Endodermal cell (in vitro differentiated cells): ENCODE data around the gene AOPEP. TPM values are rescaled to one million over a fixed set of nuclear protein-coding genes. Genes with fewer than 3 reads are reported as not detected.

Source experiments
- DNase-seq: peaks from one replicate; pipeline ENCODE4 v3.0.0-alpha.2; 2017
- H3K27ac ChIP-seq: 2 replicates; pipeline ENCODE4 v1.5.1; 2013; ENCODE audit warnings: mild to moderate bottlenecking, low read depth, low read length, moderate library complexity
- H3K27me3 ChIP-seq: 2 replicates; pipeline ENCODE4 v1.6.1; 2013; ENCODE audit warnings: mild to moderate bottlenecking, low read length, moderate library complexity; ENCODE audit not compliant: insufficient read depth, control insufficient read depth, poor library complexity, severe bottlenecking
- H3K36me3 ChIP-seq: 2 replicates; pipeline ENCODE4 v1.7.0; 2013; ENCODE audit warnings: mild to moderate bottlenecking, low read length, moderate library complexity; ENCODE audit not compliant: control insufficient read depth, insufficient read depth
- H3K4me1 ChIP-seq: one replicate; pipeline ENCODE4 v1.7.0; 2013; ENCODE audit warnings: low read length; ENCODE audit not compliant: control insufficient read depth, insufficient read depth
- H3K4me3 ChIP-seq: 2 replicates; pipeline ENCODE4 v1.5.1; 2013; ENCODE audit warnings: mild to moderate bottlenecking, low read length, moderate library complexity
- H3K9ac ChIP-seq: 2 replicates; pipeline ENCODE4 v1.6.1; 2013; ENCODE audit warnings: mild to moderate bottlenecking, low read length, moderate library complexity; ENCODE audit not compliant: poor library complexity, severe bottlenecking; ENCODE audit errors: extremely low read depth
- H3K9me3 ChIP-seq: 2 replicates; pipeline ENCODE4 v1.6.1; 2013; ENCODE audit warnings: mild to moderate bottlenecking, low read length, moderate library complexity; ENCODE audit not compliant: control insufficient read depth
- H3K27ac Mint-ChIP-seq: 2 replicates; pipeline ENCODE4 v1.8.0; 2020; ENCODE audit warnings: mixed read lengths
- H3K27me3 Mint-ChIP-seq: 2 replicates; pipeline ENCODE4 v1.8.0; 2021; ENCODE audit warnings: mild to moderate bottlenecking, mixed read lengths; ENCODE audit not compliant: insufficient read depth
- H3K36me3 Mint-ChIP-seq: 2 replicates; pipeline ENCODE4 v1.8.0; 2020; ENCODE audit warnings: low read depth, mixed read lengths
- H3K4me1 Mint-ChIP-seq: 2 replicates; pipeline ENCODE4 v1.8.0; 2020; ENCODE audit warnings: mixed read lengths
- H3K4me3 Mint-ChIP-seq: 2 replicates; pipeline ENCODE4 v1.8.0; 2020; ENCODE audit warnings: mild to moderate bottlenecking, moderate library complexity, mixed read lengths
- H3K9me3 Mint-ChIP-seq: 2 replicates; pipeline ENCODE4 v1.8.0; 2020; ENCODE audit warnings: mild to moderate bottlenecking, mixed read lengths
- CTCF ChIP-seq: fragments of 200-600 bp; sonication (generic); conservative IDR thresholded peaks from 2 replicates; pipeline ENCODE4 v1.5.0; 2021; ENCODE audit warnings: antibody characterized with exemption, mild to moderate bottlenecking
- WGBS, 2 experiments: methylation state at CpG; one replicate each; pipeline versions ENCODE4 v1.1.5 to v1.1.7; 2013; ENCODE audit warnings: missing lambda C conversion rate in 2 of 2, mixed read lengths in 1 of 2; ENCODE audit not compliant: insufficient coverage in 1 of 2, insufficient read length in 1 of 2; 5-methylcytosine and 5-hydroxymethylcytosine counted together
- total RNA-seq, 2 donors: library from RNA; stranded (reverse); fragmentation: NEBNext Ultra II Directional in 1 of 2; extraction: Animal tissue kit (Norgen Biotek cat#: 25700) in 1 of 2; gene quantifications; 2 replicates in 1 of 2; 3 replicates in 1 of 2; pipeline ENCODE4 v1.2.1, GENCODE V29; 2021

Gene AOPEP
- total RNA-seq, 2 donors from 2014 or later = 23.4 to 33.7 TPM

- 95 to 100% methylated on average over 4 to 6 of the region's 6 CpGs for WGBS, 2 experiments
- H3K4me3 Mint-ChIP-seq = no peak overlapping the region
- TF ChIP-seq CTCF = no peak
- H3K4me3 ChIP-seq = no peak overlapping the region
- no peaks in the 10 kb centered on the region for H3K36me3 ChIP-seq
- no peaks in the 10 kb centered on the region for H3K4me1 ChIP-seq
- H3K36me3 Mint-ChIP-seq = peaks cover 4% of the 10 kb centered on the region
- no peak overlapping the region for H3K27ac ChIP-seq
- no peak overlapping the region for H3K9ac ChIP-seq
- H3K4me1 Mint-ChIP-seq = peaks cover 17% of the 10 kb centered on the region
- no peak for DNase-seq
- no peaks in the 10 kb centered on the region for H3K27me3 ChIP-seq
- H3K9me3 ChIP-seq = no peaks in the 10 kb centered on the region
- no peaks in the 10 kb centered on the region for H3K27me3 Mint-ChIP-seq
- no peak overlapping the region for H3K27ac Mint-ChIP-seq
- no peaks in the 10 kb centered on the region for H3K9me3 Mint-ChIP-seq
Observed at GRCh38 chr9:94982211-94982610, 255.7 kb downstream of the AOPEP start.

GRCh38 chr9:94983552-94983951 is 257.1 kb downstream of the AOPEP start:
- Histone ChIP-seq H3K9ac (no peak overlapping the region), H3K27me3 (no peaks in the 10 kb centered on the region), H3K36me3 (no peaks in the 10 kb centered on the region), H3K4me3 (no peak overlapping the region), H3K9me3 (no peaks in the 10 kb centered on the region), H3K27ac (no peak overlapping the region), H3K4me1 (no peaks in the 10 kb centered on the region)
- H3K4me3 Mint-ChIP-seq = no peak overlapping the region
- WGBS, 2 experiments = 98 to 100% methylated on average over 4 to 5 of the region's 6 CpGs
- peaks cover 10% of the 10 kb centered on the region for H3K4me1 Mint-ChIP-seq
- DNase-seq = no peak
- H3K9me3 Mint-ChIP-seq = no peaks in the 10 kb centered on the region
- H3K27me3 Mint-ChIP-seq = no peaks in the 10 kb centered on the region
- no peak for TF ChIP-seq CTCF
- H3K36me3 Mint-ChIP-seq = peaks cover 7% of the 10 kb centered on the region
- H3K27ac Mint-ChIP-seq = no peak overlapping the region

- Mint-ChIP-seq H3K4me1 (peaks cover 12% of the 10 kb centered on the region), H3K36me3 (peaks cover 7% of the 10 kb centered on the region), H3K9me3 (no peaks in the 10 kb centered on the region), H3K27me3 (no peaks in the 10 kb centered on the region), H3K4me3 (no peak overlapping the region), H3K27ac (no peak overlapping the region)
- Histone ChIP-seq H3K9ac (no peak overlapping the region), H3K27me3 (no peaks in the 10 kb centered on the region), H3K27ac (no peak overlapping the region), H3K4me3 (no peak overlapping the region), H3K36me3 (no peaks in the 10 kb centered on the region), H3K9me3 (no peaks in the 10 kb centered on the region), H3K4me1 (no peaks in the 10 kb centered on the region)
- no peak for DNase-seq
- WGBS, 2 experiments = 94 to 97% methylated on average over 8 of the region's 9 CpGs
- no peak for TF ChIP-seq CTCF
Observed at GRCh38 chr9:94984891-94985476, 258.5 kb downstream of the AOPEP start.
